DOHH2 (cell line): Measurements from ENCODE around the gene EHD2.

Experiments used
- EZH2phosphoT487 ChIP-seq: fragments of 200-600 bp; sonication (generic); IDR thresholded peaks from 2 replicates; pipeline ENCODE4 v1.6.1; 2017; ENCODE audit warnings: borderline replicate concordance, mild to moderate bottlenecking, antibody characterized with exemption, low read length, moderate library complexity, mixed read lengths
- TF ChIP-seq, protein P1 (sequence below): fragments of 200-600 bp; sonication (generic); IDR thresholded peaks from one replicate; pipeline ENCODE4 v1.5.1; 2014; ENCODE audit warnings: antibody characterized with exemption, mild to moderate bottlenecking, low read depth, low read length; ENCODE audit not compliant: poor library complexity, severe bottlenecking

DNA sequence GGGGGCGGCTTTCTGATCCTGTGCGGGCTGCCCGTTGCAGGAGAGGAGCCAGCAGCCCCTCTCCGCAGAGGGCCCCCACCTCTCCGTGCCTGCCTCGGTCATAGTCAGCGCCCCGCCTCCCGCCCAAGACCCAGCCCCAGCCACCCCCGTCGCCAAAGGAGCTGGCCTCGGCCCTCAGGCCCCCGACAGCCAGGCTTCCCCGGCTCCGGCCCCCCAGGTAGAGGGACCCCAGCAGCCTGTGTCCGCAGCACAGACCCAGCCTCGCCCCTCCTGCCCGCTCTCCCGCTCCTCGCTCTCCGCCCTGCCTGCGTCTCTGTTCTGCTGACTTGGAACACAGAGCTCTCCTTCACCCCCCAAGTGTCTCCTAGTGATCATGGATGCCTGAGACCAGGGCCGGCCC, 31.3 kb upstream of the EHD2 start:
- TF ChIP-seq, protein P1, sequence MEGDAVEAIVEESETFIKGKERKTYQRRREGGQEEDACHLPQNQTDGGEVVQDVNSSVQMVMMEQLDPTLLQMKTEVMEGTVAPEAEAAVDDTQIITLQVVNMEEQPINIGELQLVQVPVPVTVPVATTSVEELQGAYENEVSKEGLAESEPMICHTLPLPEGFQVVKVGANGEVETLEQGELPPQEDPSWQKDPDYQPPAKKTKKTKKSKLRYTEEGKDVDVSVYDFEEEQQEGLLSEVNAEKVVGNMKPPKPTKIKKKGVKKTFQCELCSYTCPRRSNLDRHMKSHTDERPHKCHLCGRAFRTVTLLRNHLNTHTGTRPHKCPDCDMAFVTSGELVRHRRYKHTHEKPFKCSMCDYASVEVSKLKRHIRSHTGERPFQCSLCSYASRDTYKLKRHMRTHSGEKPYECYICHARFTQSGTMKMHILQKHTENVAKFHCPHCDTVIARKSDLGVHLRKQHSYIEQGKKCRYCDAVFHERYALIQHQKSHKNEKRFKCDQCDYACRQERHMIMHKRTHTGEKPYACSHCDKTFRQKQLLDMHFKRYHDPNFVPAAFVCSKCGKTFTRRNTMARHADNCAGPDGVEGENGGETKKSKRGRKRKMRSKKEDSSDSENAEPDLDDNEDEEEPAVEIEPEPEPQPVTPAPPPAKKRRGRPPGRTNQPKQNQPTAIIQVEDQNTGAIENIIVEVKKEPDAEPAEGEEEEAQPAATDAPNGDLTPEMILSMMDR = no peak
- no peak for TF ChIP-seq EZH2phosphoT487
